ENCODE measurements around the gene ACSM3. TPM values are rescaled to one million over a fixed set of nuclear protein-coding genes. Genes with fewer than 3 reads are reported as not detected.
A peak's percentile ranks its signal among the peaks of the same experiment; 100 is the strongest.
"Not testable (repeated sequence)": the region's sequence is repeated elsewhere in the genome, so short reads cannot be mapped to it uniquely, and the experiment has no call there.

ACSM3 gene
- 0.32 and 0.86 TPM in 2 replicates for total RNA-seq

GRCh38 chr16:20763461-20764232, at the start of gene ACSM3:
ACSM3 (plus strand) TSS chr16:20764014; CDS start chr16:20770035, 6,021 bp downstream.
- peak within 1 kb of the TSS; percentile 69 for H3K4me3 ChIP-seq (ENCODE audit: low read depth, low read length)

GRCh38 chr16:20717718-20718117, 46.1 kb upstream of the ACSM3 start:
- H3K4me3 ChIP-seq (ENCODE audit: low read depth, low read length); DNase-seq (ENCODE audit: low read depth): not testable (repeated sequence)

More at GRCh38 chr16:20763461-20764232, at the start of gene ACSM3:
- TF ChIP-seq CTCF (IDR thresholded peaks at IDR 0.05; ENCODE audit: insufficient read depth, low read depth, low read length) = no peak
- DNase-seq (ENCODE audit: low read depth) = peak; percentile 84

GRCh38 chr16:20720251-20720650, 43.6 kb upstream of the ACSM3 start:
- no peak for TF ChIP-seq CTCF (IDR thresholded peaks at IDR 0.05; ENCODE audit: insufficient read depth, low read depth, low read length)
- no peak overlapping the region for H3K4me3 ChIP-seq (ENCODE audit: low read depth, low read length)
- DNase-seq (ENCODE audit: low read depth) = no peak

- DNase-seq (ENCODE audit: low read depth) = no peak
- H3K4me3 ChIP-seq (ENCODE audit: low read depth, low read length) = no peak overlapping the region
- no peak for TF ChIP-seq CTCF (IDR thresholded peaks at IDR 0.05; ENCODE audit: insufficient read depth, low read depth, low read length)
Measured at GRCh38 chr16:20726661-20727060, 37.2 kb upstream of the ACSM3 start.

- DNase-seq (ENCODE audit: low read depth) = no peak
- H3K4me3 ChIP-seq (ENCODE audit: low read depth, low read length) = no peak overlapping the region
- TF ChIP-seq CTCF (IDR thresholded peaks at IDR 0.05; ENCODE audit: insufficient read depth, low read depth, low read length) = no peak
Measured at GRCh38 chr16:20727181-20727580, 36.6 kb upstream of the ACSM3 start.

GRCh38 chr16:20729141-20729540, 34.7 kb upstream of the ACSM3 start:
- DNase-seq (ENCODE audit: low read depth) = no peak
- H3K4me3 ChIP-seq (ENCODE audit: low read depth, low read length) = no peak overlapping the region
- TF ChIP-seq CTCF (IDR thresholded peaks at IDR 0.05; ENCODE audit: insufficient read depth, low read depth, low read length) = no peak

- peak; percentile 11 for DNase-seq (ENCODE audit: low read depth)
- TF ChIP-seq CTCF (IDR thresholded peaks at IDR 0.05; ENCODE audit: insufficient read depth, low read depth, low read length) = no peak
- no peak overlapping the region for H3K4me3 ChIP-seq (ENCODE audit: low read depth, low read length)
Measured at GRCh38 chr16:20734056-20734455, 29.8 kb upstream of the ACSM3 start.
